Thyroid gland (tissue), 4 donors: ENCODE results near the gene METTL1. TPM values are rescaled to one million over a fixed set of nuclear protein-coding genes. Genes with fewer than 3 reads are reported as not detected.
"Not testable (repeated sequence)": the region's sequence is repeated elsewhere in the genome, so short reads cannot be mapped to it uniquely, and the experiment has no call there.

Source experiments
- DNase-seq, 2 donors: peaks; one replicate each; pipeline ENCODE4 v3.0.0-alpha.2; 2019
- H3K27ac ChIP-seq, 3 donors: fragments of 200-600 bp; sonication (generic); 1 replicate in 2 of 3; 2 replicates in 1 of 3; pipeline ENCODE4 v1.5.1; 2016 to 2019; ENCODE audit warnings: mild to moderate bottlenecking in 1 of 3, moderate library complexity in 1 of 3
- H3K27me3 ChIP-seq: fragments of 200-600 bp; sonication (generic); one replicate; pipeline ENCODE4 v1.5.1; 2019
- H3K36me3 ChIP-seq, 2 donors: fragments of 200-600 bp; sonication (generic); one replicate each; pipeline ENCODE4 v1.5.1; 2016 to 2019
- H3K4me1 ChIP-seq, 2 donors: fragments of 200-600 bp; sonication (generic); one replicate each; pipeline ENCODE4 v1.5.1; 2017 to 2019
- H3K4me3 ChIP-seq, 3 donors: fragments of 200-600 bp; sonication (generic); replicated peaks in 1 of 3; 1 replicate in 2 of 3; 2 replicates in 1 of 3; pipeline ENCODE4 v1.5.1; 2016; ENCODE audit warnings: mild to moderate bottlenecking in 1 of 3
- H3K9me3 ChIP-seq: fragments of 200-600 bp; sonication (generic); one replicate; pipeline ENCODE4 v1.5.1; 2017
- POLR2A ChIP-seq, 2 donors: fragments of 450-650 bp; IDR thresholded peaks; one replicate each; pipeline ENCODE4 v1.6.1; 2017; ENCODE audit warnings: antibody characterized with exemption in 2 of 2, mild to moderate bottlenecking in 2 of 2, moderate library complexity in 1 of 2
- WGBS, 2 donors: methylation state at CpG; one replicate each; pipeline ENCODE4 v1.1.5; 2017; 5-methylcytosine and 5-hydroxymethylcytosine counted together
- intact Hi-C: fragments of 100-400 bp; cut with DNase I; formaldehyde crosslinking; loops from one replicate; pipeline ENCODE4 v1.15.1; 2023
- total RNA-seq, 4 donors: library from RNA; depleted of rRNA; stranded (reverse); fragments of >200 nt; gene quantifications; one replicate each; pipeline ENCODE4 v1.2.3, GENCODE V29; 2016
- TF ChIP-seq, protein P1 (sequence below), 6 experiments: fragments of 200-600 bp in 3 of 6; fragments of 450-650 bp in 3 of 6; sonication (generic) in 3 of 6; IDR thresholded peaks; one replicate each; pipeline ENCODE4 v1.5.1; 2016 to 2019; ENCODE audit warnings: antibody characterized with exemption in 6 of 6, mild to moderate bottlenecking in 2 of 6, inconsistent platforms in 1 of 6, moderate library complexity in 1 of 6

Gene METTL1
- total RNA-seq, 4 donors from 2014 or later = 7.9 to 24.5 (median 13.1) TPM

DNA sequence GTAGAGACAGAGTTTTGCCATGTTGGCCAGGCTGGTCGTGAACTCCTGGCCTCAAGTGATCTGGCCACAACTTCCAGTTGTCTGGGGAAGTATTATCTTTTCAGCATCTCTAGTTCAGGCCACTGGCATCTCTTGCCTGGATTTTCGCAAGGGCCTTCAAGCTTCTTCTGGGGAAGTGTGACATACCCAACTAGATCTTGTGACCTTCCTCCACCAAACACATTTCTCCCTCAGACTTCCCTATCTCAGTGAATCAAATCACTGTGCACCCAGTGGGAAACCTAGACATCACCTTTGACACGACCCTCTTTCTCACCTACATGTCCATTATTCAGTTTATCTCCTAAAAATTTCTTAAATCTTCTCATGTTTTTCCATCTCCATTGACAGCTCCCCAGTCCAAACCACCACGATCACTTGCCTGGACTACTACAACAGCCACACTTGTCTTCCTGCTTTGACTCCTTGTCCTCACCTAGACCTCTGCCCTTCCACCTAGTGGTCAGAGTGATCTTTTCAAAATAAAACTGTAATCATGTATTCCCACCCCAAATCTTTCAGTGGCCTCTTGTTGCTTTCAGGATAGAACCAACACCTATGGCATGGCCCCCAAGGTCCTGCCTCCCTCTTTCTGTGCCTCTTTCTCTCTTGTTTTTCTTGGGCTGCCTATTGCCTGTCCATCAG is 3.8 kb upstream of the METTL1 start:
- no peak overlapping the region for H3K27ac ChIP-seq
- no peak for DNase-seq
- 77 to 82% methylated on average over 4 of the region's 4 CpGs for WGBS, 2 donors
- H3K36me3 ChIP-seq = no peaks in the 10 kb centered on the region
- TF ChIP-seq, protein P1, sequence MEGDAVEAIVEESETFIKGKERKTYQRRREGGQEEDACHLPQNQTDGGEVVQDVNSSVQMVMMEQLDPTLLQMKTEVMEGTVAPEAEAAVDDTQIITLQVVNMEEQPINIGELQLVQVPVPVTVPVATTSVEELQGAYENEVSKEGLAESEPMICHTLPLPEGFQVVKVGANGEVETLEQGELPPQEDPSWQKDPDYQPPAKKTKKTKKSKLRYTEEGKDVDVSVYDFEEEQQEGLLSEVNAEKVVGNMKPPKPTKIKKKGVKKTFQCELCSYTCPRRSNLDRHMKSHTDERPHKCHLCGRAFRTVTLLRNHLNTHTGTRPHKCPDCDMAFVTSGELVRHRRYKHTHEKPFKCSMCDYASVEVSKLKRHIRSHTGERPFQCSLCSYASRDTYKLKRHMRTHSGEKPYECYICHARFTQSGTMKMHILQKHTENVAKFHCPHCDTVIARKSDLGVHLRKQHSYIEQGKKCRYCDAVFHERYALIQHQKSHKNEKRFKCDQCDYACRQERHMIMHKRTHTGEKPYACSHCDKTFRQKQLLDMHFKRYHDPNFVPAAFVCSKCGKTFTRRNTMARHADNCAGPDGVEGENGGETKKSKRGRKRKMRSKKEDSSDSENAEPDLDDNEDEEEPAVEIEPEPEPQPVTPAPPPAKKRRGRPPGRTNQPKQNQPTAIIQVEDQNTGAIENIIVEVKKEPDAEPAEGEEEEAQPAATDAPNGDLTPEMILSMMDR (IDR thresholded peaks at IDR 0.05) = no peak
- TF ChIP-seq POLR2A (IDR thresholded peaks at IDR 0.05) = no peak
- H3K4me1 ChIP-seq = peaks cover 23 to 36% of the 10 kb centered on the region in 2 donors
- no peaks in the 10 kb centered on the region for H3K9me3 ChIP-seq
- H3K4me3 ChIP-seq = no peak overlapping the region
- intact Hi-C loops = no loop called here
- no peaks in the 10 kb centered on the region for H3K27me3 ChIP-seq

DNA sequence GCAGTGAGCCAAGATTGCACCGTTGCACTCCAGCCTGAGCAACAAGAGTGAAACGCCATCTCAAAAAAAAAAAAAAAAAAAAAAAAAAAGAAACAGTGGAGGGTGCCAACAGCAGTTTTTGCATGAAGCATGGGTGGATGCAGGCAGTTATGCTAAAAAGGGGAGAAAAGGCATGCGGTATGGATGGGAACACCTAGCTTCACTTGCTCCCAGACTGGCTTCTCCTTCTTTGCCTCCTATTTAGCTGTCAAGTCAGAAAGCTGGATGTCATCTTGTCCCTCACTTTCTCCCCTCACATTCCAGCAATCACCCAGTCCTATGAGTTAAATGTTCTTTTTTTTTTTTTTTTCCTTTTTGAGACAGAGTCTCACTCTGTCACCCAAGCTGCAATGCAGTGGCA is 3.1 kb upstream of the METTL1 start:
- no peaks in the 10 kb centered on the region for H3K36me3 ChIP-seq
- intact Hi-C loops = no loop called here
- TF ChIP-seq, protein P1 (IDR thresholded peaks at IDR 0.05) = no peak
- no peak for TF ChIP-seq POLR2A (IDR thresholded peaks at IDR 0.05)
- H3K4me3 ChIP-seq = no peak overlapping the region
- no peak for DNase-seq
- no peaks in the 10 kb centered on the region for H3K9me3 ChIP-seq
- WGBS, 2 donors = 93 to 96% methylated on average over 3 of the region's 3 CpGs
- peaks cover 23 to 35% of the 10 kb centered on the region in 2 donors for H3K4me1 ChIP-seq
- H3K27me3 ChIP-seq = no peaks in the 10 kb centered on the region
- no peak overlapping the region for H3K27ac ChIP-seq

DNA sequence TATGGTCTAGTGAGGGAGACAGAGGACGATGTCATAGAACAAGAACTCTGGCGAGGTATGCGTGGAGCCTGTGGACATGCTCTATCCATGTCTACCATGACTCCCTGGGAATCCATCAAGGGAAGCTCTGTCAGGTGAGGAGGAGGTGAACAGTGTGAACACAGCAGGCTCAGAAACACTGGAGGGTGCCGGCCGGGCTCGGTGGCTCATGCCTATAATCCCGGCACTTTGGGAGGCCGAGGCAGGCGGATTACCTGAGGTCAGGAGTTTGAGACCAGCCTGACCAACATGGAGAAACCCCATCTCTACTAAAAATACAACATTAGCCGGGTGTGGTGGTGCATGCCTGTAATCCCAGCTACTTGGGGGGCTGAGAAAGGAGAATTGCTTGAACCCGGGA is 2.7 kb upstream of the METTL1 start:
- H3K36me3 ChIP-seq, H3K4me3 ChIP-seq, H3K9me3 ChIP-seq, DNase-seq, intact Hi-C loops, H3K27ac ChIP-seq, H3K27me3 ChIP-seq: not testable (repeated sequence)
- 92 to 94% methylated on average over 11 of the region's 11 CpGs for whole genome bisulfite sequencing, 2 donors
- H3K4me1 ChIP-seq = peaks cover 20 to 31% of the 10 kb centered on the region in 2 donors

DNA sequence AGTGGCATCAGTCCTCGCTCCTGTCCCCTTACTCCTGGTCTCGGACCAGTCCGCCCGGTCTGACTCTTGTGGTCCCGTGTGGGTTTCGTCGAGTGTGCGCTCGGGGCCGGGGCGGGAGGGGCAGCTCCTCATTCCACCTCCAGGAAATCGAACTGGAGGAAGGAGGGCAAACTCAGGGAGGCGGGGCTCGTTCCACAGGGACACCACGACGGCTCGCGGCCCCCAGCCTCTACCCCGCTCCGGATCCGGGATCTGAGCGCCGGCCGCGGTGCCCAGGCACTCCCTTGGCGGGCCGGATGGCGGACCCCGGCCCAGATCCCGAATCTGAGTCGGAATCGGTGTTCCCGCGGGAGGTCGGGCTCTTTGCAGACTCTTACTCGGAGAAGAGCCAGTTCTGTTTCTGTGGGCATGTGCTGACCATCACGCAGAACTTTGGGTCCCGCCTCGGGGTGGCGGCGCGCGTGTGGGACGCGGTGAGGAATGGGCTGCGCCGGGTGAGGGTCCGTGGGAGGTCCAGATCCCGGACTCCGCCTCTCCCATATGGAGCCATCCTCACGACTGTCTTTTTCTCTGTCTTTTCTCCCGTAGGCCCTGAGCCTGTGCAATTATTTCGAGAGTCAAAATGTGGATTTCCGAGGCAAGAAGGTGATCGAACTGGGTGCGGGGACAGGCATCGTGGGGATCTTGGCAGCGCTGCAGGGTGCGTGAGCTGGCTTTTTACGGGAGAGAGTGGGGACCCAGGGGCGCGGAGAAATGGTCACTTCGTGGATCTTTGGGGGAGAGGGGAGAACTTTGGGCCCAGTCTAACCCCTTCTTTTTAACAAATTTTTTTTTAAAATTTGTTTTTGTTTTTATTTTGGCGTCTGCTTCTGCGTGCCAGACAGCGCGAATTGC is 771 bp upstream of the METTL1 start, which contains the start of gene EEF1AKMT3:
Gene EEF1AKMT3 (plus strand): TSS at position 186 of the 894 bp plus-strand sequence. CDS start 111 bp downstream, at position 297.
- H3K36me3 ChIP-seq = no peaks in the 10 kb centered on the region
- peak within 1 kb of the TSS; percentile 82 to 95 (median 85) for H3K27ac ChIP-seq
- no peak for TF ChIP-seq POLR2A (IDR thresholded peaks at IDR 0.05)
- TF ChIP-seq, protein P1 (IDR thresholded peaks at IDR 0.05) = peak in 1 of 6 experiments; percentile 11
- H3K4me3 ChIP-seq = peak within 1 kb of the TSS; percentile 29 to 52 (median 51)
- H3K4me1 ChIP-seq = peaks cover 17 to 29% of the 10 kb centered on the region in 2 donors
- H3K9me3 ChIP-seq = no peaks in the 10 kb centered on the region
- 4% methylated on average over 29 to 46 of the region's 67 CpGs for WGBS, 2 donors
- peak; percentile 70 to 75 for DNase-seq
- H3K27me3 ChIP-seq = no peaks in the 10 kb centered on the region
- intact Hi-C loops = no loop called here

DNA sequence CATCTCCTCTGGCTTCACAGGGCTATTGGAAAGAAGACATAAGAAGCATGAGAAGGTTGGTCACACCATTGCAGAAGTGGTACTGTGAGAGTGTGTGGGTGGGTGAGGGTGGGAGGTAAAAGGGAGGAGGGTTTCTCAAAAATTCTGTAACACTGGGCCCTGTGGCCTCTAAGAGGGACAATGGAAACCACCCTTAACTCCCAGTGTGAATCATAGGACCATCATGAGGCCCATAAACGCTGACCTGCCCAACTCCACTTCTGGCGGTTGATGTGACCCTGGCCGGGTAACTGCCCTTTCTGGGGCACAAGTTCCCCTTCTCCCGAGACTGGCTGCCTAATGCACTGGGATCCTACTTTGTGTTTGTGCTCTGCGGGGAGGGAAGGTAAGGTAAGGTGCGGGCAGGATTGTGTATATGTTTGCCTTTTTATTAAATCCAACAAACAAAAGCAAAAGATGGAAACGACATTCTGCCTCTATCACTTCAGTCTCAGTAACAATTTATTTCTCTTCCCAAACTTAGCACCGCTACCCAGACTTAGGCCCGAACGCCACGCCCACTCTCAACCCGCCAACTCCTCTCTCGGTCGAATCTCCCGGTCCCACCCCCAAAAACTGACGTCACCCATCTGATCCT is 551 bp downstream of the METTL1 start:
- H3K4me1 ChIP-seq = peaks cover 24 to 42% of the 10 kb centered on the region in 2 donors
- intact Hi-C loops = no loop called here
- H3K27me3 ChIP-seq = no peaks in the 10 kb centered on the region
- 3 to 7% methylated on average over 16 of the region's 16 CpGs for WGBS, 2 donors
- peak overlapping the region; percentile 29 to 52 (median 51) for H3K4me3 ChIP-seq
- peak; percentile 89 to 93 for DNase-seq
- H3K27ac ChIP-seq = peak overlapping the region; percentile 19 to 85 (median 82)
- no peaks in the 10 kb centered on the region for H3K36me3 ChIP-seq
- TF ChIP-seq POLR2A (IDR thresholded peaks at IDR 0.05) = no peak
- TF ChIP-seq, protein P1 (IDR thresholded peaks at IDR 0.05) = no peak
- H3K9me3 ChIP-seq = no peaks in the 10 kb centered on the region
